Measurements from ENCODE around the gene SLAIN2. TPM values are rescaled to one million over a fixed set of nuclear protein-coding genes. Genes with fewer than 3 reads are reported as not detected.
A peak's percentile ranks its signal among the peaks of the same experiment; 100 is the strongest.

The SLAIN2 gene
- total RNA-seq, 2 donors from 2014 or later, result 42.7 to 59.2 TPM

DNA sequence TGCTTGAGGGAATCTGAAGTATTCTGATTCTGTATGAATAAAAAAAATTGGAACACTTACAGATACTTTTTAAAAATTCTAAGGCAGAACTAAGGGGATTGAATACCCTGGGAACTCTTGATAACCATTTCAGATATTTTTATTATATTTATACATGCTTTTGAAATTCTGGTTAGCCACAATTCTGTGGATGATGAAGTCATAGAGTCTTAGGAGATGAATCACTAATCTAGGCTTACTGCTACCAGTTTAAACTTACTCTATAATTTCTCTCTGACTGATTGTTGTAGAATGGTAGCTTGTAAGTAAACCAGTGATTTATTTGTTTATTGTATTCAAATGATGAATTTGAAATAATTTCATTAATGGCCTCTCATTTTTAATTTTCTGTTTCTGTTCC, 11.4 kb upstream of the SLAIN2 start:
- no peak for DNase-seq (ENCODE audit: low spot score in 2 of 2)
- H3K9me3 Mint-ChIP-seq, result no peaks in the 10 kb centered on the region
- no peak overlapping the region for H3K27ac Mint-ChIP-seq
- H3K36me3 Mint-ChIP-seq, result no peaks in the 10 kb centered on the region
- ATAC-seq, result peak; percentile 51 to 81

GRCh38 chr4:48331577-48332330, 9.6 kb upstream of the SLAIN2 start:
- Mint-ChIP-seq H3K36me3 (no peaks in the 10 kb centered on the region), H3K27ac (no peak overlapping the region), H3K9me3 (no peaks in the 10 kb centered on the region)
- no peak for ATAC-seq
- no peak for DNase-seq (ENCODE audit: low spot score in 2 of 2)

DNA sequence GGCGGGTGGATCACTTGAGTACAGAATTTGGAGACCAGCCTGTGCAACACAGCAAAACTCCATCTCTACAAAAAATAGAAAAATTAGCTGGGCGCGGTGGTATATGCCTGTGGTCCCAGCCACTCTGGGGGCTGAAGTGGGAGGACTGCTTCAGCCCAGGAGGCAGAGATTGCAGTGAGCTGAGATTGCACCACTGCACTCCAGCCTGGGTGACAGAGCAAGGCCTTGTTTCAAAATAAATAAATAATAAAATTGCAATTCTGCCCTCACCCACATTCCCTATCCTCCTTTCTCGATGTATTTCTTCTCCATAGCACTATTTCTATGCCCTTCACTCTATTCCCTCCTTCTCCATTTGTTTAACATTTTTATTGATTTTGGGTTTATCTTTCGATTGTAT, 8.7 kb upstream of the SLAIN2 start:
- no peaks in the 10 kb centered on the region for H3K36me3 Mint-ChIP-seq
- no peak overlapping the region for H3K27ac Mint-ChIP-seq
- no peaks in the 10 kb centered on the region for H3K9me3 Mint-ChIP-seq
- DNase-seq (ENCODE audit: low spot score in 2 of 2) (no peak), ATAC-seq (no peak)

DNA sequence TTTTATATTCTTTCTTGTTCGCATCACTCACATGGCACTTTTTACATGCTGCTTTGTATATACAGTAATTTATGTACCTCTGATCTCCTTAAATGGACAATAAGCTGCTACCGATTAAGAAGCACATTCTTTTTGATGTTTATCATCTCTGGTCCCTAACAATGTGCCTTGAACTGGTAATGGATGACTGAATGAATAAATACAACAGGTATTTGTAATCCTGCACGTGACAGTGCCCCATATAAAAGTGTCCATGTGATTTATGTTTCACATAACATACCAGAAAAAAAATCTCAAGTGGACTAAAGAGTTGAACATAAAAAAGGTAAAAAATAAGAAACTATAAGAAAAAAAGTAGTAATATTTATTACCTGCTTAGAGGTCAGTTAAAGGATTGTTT, 7.7 kb upstream of the SLAIN2 start:
- H3K9me3 Mint-ChIP-seq, result no peaks in the 10 kb centered on the region
- ATAC-seq (no peak), DNase-seq (ENCODE audit: low spot score in 2 of 2) (no peak)
- H3K27ac Mint-ChIP-seq, result no peak overlapping the region
- H3K36me3 Mint-ChIP-seq, result no peaks in the 10 kb centered on the region

DNA sequence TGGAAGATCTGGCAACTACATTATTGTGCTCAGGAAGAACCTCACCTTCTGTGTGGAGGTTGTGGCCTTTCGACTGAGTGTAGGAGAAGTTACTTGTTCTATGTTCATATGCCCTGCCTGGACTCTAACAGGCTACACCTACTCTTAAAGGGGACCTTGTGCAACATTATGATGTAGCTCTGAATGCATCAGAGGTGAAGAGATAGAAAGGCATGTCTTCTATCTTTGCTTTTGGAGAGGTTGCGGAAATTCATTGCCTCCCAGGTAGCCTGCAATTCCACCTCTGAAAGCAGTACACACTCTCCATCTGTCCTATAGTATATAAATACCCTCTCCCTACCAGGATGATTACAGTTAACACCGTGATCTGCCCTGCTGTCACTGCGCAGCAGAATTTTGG, 7.1 kb upstream of the SLAIN2 start:
- H3K36me3 Mint-ChIP-seq, result no peaks in the 10 kb centered on the region
- H3K27ac Mint-ChIP-seq, result no peak overlapping the region

GRCh38 chr4:48334900-48335384, 6.4 kb upstream of the SLAIN2 start:
- H3K9me3 Mint-ChIP-seq, result no peaks in the 10 kb centered on the region
- no peak overlapping the region for H3K27ac Mint-ChIP-seq
- DNase-seq (ENCODE audit: low spot score in 2 of 2) (no peak), ATAC-seq (no peak)
- no peaks in the 10 kb centered on the region for H3K36me3 Mint-ChIP-seq

More for the DNA sequence above, 7.1 kb upstream of the SLAIN2 start:
- H3K9me3 Mint-ChIP-seq, result no peaks in the 10 kb centered on the region
- DNase-seq (ENCODE audit: low spot score in 2 of 2) (no peak), ATAC-seq (no peak)

- ATAC-seq (no peak), DNase-seq (ENCODE audit: low spot score in 2 of 2) (no peak)
- no peak overlapping the region for H3K27ac Mint-ChIP-seq
- H3K36me3 Mint-ChIP-seq, result peaks cover 0 to 1% of the 10 kb centered on the region in 2 donors
- no peaks in the 10 kb centered on the region for H3K9me3 Mint-ChIP-seq
Measured at GRCh38 chr4:48336146-48336870, 5.0 kb upstream of the SLAIN2 start.

- Mint-ChIP-seq H3K9me3 (no peaks in the 10 kb centered on the region), H3K36me3 (peaks cover 4 to 12% of the 10 kb centered on the region in 2 donors), H3K27ac (peak overlapping the region in 1 of 2 donors; percentile 4)
- ATAC-seq (peak in 1 of 2 donors; percentile 17), DNase-seq (ENCODE audit: low spot score in 2 of 2) (no peak)
Measured at GRCh38 chr4:48337731-48338130, 3.6 kb upstream of the SLAIN2 start.

DNA sequence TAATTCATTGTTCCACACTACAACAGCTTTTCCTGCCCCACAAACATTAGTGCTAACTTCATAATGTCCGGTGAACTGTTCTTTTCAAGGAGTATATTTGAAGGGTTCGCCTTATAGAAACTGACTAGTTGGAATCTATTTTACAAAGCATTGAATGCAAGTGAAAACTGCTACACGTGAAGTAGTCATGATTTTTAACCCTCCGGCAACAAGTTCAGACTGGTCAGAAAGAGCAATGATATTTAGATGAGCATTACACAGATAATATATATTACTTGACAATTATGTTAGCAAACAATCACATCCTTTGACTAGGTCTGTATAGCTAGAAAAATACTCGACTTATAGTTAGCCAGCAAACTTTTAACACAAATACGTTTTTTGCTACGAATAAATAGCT, 1.7 kb upstream of the SLAIN2 start:
- Mint-ChIP-seq H3K36me3 (peaks cover 4 to 12% of the 10 kb centered on the region in 2 donors), H3K27ac (peak overlapping the region in 1 of 2 donors; percentile 97), H3K9me3 (no peaks in the 10 kb centered on the region)
- no peak for ATAC-seq
- DNase-seq (ENCODE audit: low spot score in 2 of 2), result no peak

DNA sequence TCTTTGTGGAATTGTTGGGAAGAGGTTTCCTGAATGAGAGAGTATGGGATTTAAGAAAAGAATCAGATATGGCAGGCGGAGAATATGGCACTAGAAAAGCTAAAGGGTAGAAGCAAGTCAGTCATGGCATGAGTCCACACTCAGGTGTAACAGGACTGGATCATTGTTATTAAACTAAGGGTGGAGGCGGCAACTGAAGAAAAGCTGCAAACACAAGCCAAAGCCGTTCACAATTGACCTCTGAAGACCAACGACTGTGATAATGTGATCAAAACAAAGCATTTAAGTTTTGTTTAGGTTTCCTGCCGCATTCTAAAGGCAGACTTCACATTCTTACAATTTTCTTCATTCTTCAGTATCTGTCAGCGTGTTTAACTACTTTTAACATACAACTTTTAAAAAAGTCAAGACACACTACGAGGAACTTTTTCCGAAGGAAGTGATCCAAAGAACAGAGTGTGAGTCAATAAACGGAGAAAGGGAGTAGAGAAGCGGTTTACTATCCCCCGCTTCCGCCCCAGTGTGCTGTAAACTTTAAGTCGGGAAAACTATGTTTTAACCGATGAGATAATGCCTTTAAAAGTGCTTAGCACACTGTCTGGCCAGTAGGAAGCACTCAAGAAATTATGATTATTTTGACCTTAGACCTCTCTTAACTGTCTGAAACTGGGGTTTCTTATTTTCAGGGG, 909 bp upstream of the SLAIN2 start:
- ATAC-seq, result peak; percentile 3 to 32
- Mint-ChIP-seq H3K36me3 (peaks cover 4 to 12% of the 10 kb centered on the region in 2 donors), H3K27ac (peak overlapping the region; percentile 89 to 97), H3K9me3 (no peaks in the 10 kb centered on the region)
- no peak for DNase-seq (ENCODE audit: low spot score in 2 of 2)

DNA sequence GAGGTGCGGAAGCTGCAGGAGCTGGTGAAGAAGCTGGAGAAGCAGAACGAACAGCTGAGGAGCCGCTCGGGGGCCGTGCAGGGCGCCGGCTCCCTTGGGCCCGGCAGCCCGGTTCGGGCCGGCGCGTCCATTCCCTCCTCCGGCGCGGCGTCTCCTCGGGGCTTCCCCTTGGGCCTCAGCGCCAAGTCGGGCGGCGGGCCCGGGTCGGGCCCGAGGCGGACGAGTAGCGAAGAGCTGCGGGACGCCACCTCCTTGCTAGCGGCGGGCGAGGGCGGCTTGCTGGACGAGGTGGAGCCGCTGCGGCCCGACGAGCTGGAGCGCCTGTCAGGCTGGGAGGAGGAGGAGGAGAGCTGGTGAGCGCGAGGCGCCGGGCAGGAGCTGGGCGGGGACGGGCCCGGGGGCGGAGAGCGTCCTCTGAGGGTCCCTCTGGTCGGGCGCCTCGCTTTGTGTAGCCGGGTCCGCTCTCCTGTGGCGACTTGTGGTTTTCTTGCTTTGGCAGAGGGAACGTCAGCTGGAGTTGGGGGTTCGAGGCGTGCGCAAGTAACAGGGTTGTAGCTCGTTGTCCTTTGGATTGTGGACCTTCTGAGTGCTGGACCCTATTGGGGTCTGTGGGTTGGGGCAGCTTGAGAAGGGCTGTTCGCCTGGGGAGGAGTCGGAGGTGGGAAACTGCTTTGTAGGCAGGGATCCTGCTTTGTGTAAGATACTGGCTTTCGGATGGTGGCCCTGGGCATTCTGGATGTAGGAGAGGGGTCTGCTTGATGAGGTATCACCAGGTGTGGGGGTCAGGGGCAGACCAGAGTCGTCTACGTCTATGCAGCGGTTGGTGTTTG, 662 bp downstream of the SLAIN2 start:
- Mint-ChIP-seq H3K9me3 (no peaks in the 10 kb centered on the region), H3K27ac (peak overlapping the region; percentile 97 to 99), H3K36me3 (peaks cover 4 to 12% of the 10 kb centered on the region in 2 donors)
- DNase-seq (ENCODE audit: low spot score in 2 of 2), result peak; percentile 50 to 72
- ATAC-seq, result peak; percentile 9 to 15

GRCh38 chr4:48342606-48342880, 1.2 kb downstream of the SLAIN2 start:
- ATAC-seq (peak in 1 of 2 donors; percentile 9), DNase-seq (ENCODE audit: low spot score in 2 of 2) (no peak)
- no peaks in the 10 kb centered on the region for H3K9me3 Mint-ChIP-seq
- H3K36me3 Mint-ChIP-seq, result peaks cover 4 to 12% of the 10 kb centered on the region in 2 donors
- H3K27ac Mint-ChIP-seq, result peak overlapping the region; percentile 97 to 98

- Mint-ChIP-seq H3K36me3 (peaks cover 4 to 12% of the 10 kb centered on the region in 2 donors), H3K9me3 (no peaks in the 10 kb centered on the region), H3K27ac (peak overlapping the region in 1 of 2 donors; percentile 97)
- ATAC-seq (no peak), DNase-seq (ENCODE audit: low spot score in 2 of 2) (no peak)
Measured at GRCh38 chr4:48343035-48343434, 1.7 kb downstream of the SLAIN2 start.

GRCh38 chr4:48343551-48343950, 2.2 kb downstream of the SLAIN2 start:
- H3K36me3 Mint-ChIP-seq, result peaks cover 4 to 12% of the 10 kb centered on the region in 2 donors
- ATAC-seq (no peak), DNase-seq (ENCODE audit: low spot score in 2 of 2) (no peak)
- H3K9me3 Mint-ChIP-seq, result no peaks in the 10 kb centered on the region
- peak overlapping the region in 1 of 2 donors; percentile 97 for H3K27ac Mint-ChIP-seq

GRCh38 chr4:48345542-48345941, 4.2 kb downstream of the SLAIN2 start:
- Mint-ChIP-seq H3K9me3 (no peaks in the 10 kb centered on the region), H3K36me3 (peaks cover 4 to 12% of the 10 kb centered on the region in 2 donors), H3K27ac (no peak overlapping the region)
- DNase-seq (ENCODE audit: low spot score in 2 of 2) (no peak), ATAC-seq (no peak)

- ATAC-seq (no peak), DNase-seq (ENCODE audit: low spot score in 2 of 2) (no peak)
- peaks cover 7 to 12% of the 10 kb centered on the region in 2 donors for H3K36me3 Mint-ChIP-seq
- H3K27ac Mint-ChIP-seq, result no peak overlapping the region
- peaks cover under 1 to 2% of the 10 kb centered on the region in 2 donors for H3K9me3 Mint-ChIP-seq
Measured at GRCh38 chr4:48346594-48346993, 5.3 kb downstream of the SLAIN2 start.
